GM12878 (cell line): ENCODE data around the gene UQCR10. TPM values are rescaled to one million over a fixed set of nuclear protein-coding genes. Genes with fewer than 3 reads are reported as not detected.

Experiments
- ATAC-seq: fragments of 200-7000 bp; cut with Tn5 transposase; 3 replicates; pipeline ENCODE4 v1.9.1; 2020; ENCODE audit warnings: mild to moderate bottlenecking, moderate library complexity
- BruUV-seq: library from RNA; stranded (reverse); fragments of 400-500 nt; replicated peaks from 2 replicates; lab custom pipeline; 2021; lab: Mats Ljungman, UMichigan
- CTCF ChIA-PET: fragments of 300-600 bp; sonication (Branson Sonifier 250); formaldehyde crosslinking; extraction: SDS; loops from one replicate; lab custom pipeline; 2021; ENCODE audit warnings: inconsistent platforms; lab: Yijun Ruan, JAX
- POLR2A ChIA-PET: fragments of 350-600 bp; formaldehyde crosslinking; extraction: SDS; loops from one replicate; lab custom pipeline; 2021; ENCODE audit warnings: inconsistent platforms; lab: Charles Lee
- RAD21 ChIA-PET: fragments of 300-600 bp; sonication (Branson Sonifier 250); formaldehyde crosslinking; loops from one replicate; lab custom pipeline; 2023; ENCODE audit warnings: antibody characterized with exemption; ENCODE audit not compliant: unreplicated experiment; lab: Charles Lee
- SMC1A ChIA-PET: fragments of 300-600 bp; sonication (Branson Sonifier 250); formaldehyde crosslinking; loops from one replicate; lab custom pipeline; 2023; ENCODE audit not compliant: unreplicated experiment, uncharacterized antibody; lab: Charles Lee
- DNase-seq: peaks from one replicate; pipeline ENCODE4 v3.0.0-alpha.2; 2011; ENCODE audit warnings: low read depth, low spot score
- FAIRE-seq: peaks from 3 replicates; lab custom pipeline; 2011; peaks lifted over from hg19 to GRCh38; lab: Jason Lieb, UNC
- H2AFZ ChIP-seq: 2 replicates; pipeline ENCODE4 v1.6.0; 2011; ENCODE audit warnings: low read depth, low read length, control low read depth; ENCODE audit not compliant: control insufficient read depth
- H3K27ac ChIP-seq: 2 replicates; pipeline ENCODE4 v1.5.1; 2011; ENCODE audit warnings: control low read depth; ENCODE audit not compliant: control insufficient read depth, insufficient read depth
- H3K27me3 ChIP-seq, 2 experiments: replicated peaks in 1 of 2; 2 replicates each; pipeline versions ENCODE4 v1.6.0 to v1.6.1; 2011; ENCODE audit warnings: low read length in 1 of 2; ENCODE audit not compliant: control insufficient read depth in 2 of 2, insufficient read depth in 2 of 2
- H3K36me3 ChIP-seq, 2 experiments: 2 replicates each; pipeline ENCODE4 v1.5.1; 2011; ENCODE audit warnings: low read length in 1 of 2; ENCODE audit not compliant: control insufficient read depth in 2 of 2, insufficient read depth in 2 of 2
- H3K4me1 ChIP-seq: 2 replicates; pipeline ENCODE4 v1.6.1; 2011; ENCODE audit warnings: mild to moderate bottlenecking, low read length, moderate library complexity, mixed read lengths; ENCODE audit not compliant: control insufficient read depth, insufficient read depth
- H3K4me2 ChIP-seq: 2 replicates; pipeline ENCODE4 v1.6.0; 2011; ENCODE audit warnings: control low read depth; ENCODE audit not compliant: control insufficient read depth, insufficient read depth
- H3K4me3 ChIP-seq: fragments of 200-600 bp; sonication (generic); 2 replicates; pipeline ENCODE4 v1.5.1; 2016
- H3K79me2 ChIP-seq: 2 replicates; pipeline ENCODE4 v1.6.0; 2011; ENCODE audit warnings: low read length; ENCODE audit not compliant: control insufficient read depth, insufficient read depth
- H3K9ac ChIP-seq: 2 replicates; pipeline ENCODE4 v1.8.0; 2011; ENCODE audit warnings: low read length, control low read depth, mixed read lengths; ENCODE audit not compliant: control insufficient read depth, insufficient read depth
- H3K9me3 ChIP-seq: replicated peaks from 3 replicates; pipeline ENCODE4 v1.5.1; 2011; ENCODE audit warnings: mild to moderate bottlenecking, low read length; ENCODE audit not compliant: control insufficient read depth, insufficient read depth
- H4K20me1 ChIP-seq: 2 replicates; pipeline ENCODE4 v1.6.0; 2011; ENCODE audit not compliant: control insufficient read depth, insufficient read depth
- FOS ChIP-seq: IDR thresholded peaks from 3 replicates; pipeline ENCODE4 v1.6.1; 2011; ENCODE audit warnings: borderline replicate concordance; ENCODE audit not compliant: insufficient read length; ENCODE audit errors: extremely low read depth
- IRF4 ChIP-seq: IDR thresholded peaks from 2 replicates; pipeline ENCODE4 v1.6.1; 2011; ENCODE audit warnings: low read depth, low read length
- MEF2B ChIP-seq: fragments of 450-650 bp; IDR thresholded peaks from 2 replicates; pipeline ENCODE4 v1.6.1; 2018; ENCODE audit warnings: mild to moderate bottlenecking, moderate library complexity; ENCODE audit not compliant: partially characterized antibody, poor library complexity, severe bottlenecking
- NBN ChIP-seq: fragments of 450-650 bp; IDR thresholded peaks from 2 replicates; pipeline ENCODE4 v1.6.1; 2016
- RAD21 ChIP-seq: IDR thresholded peaks from 2 replicates; pipeline ENCODE4 v1.6.1; 2011; ENCODE audit warnings: mild to moderate bottlenecking, low read depth, low read length, moderate library complexity; ENCODE audit not compliant: insufficient read depth
- WGBS: methylation state at CpG from one replicate; pipeline ENCODE4 v1.1.6; 2016; ENCODE audit warnings: low lambda C conversion rate; ENCODE audit not compliant: insufficient replicate concordance, insufficient coverage; ENCODE audit errors: missing lambda C conversion rate; 5-methylcytosine and 5-hydroxymethylcytosine counted together
- in situ Hi-C: fragments of 300-500 bp; cut with MboI; formaldehyde crosslinking; loops from 9 replicates; pipeline ENCODE4 v1.14.3; 2018; ENCODE audit warnings: mixed read lengths
- intact Hi-C: fragments of 100-400 bp; cut with micrococcal nuclease; formaldehyde crosslinking; loops from one replicate; pipeline ENCODE4 v1.14.2; 2022; ENCODE audit not compliant: unreplicated experiment
- polyA plus RNA-seq, 11 experiments: library from polyadenylated mRNA; depleted of rRNA in 4 of 11; unstranded in 6 of 11; stranded (reverse) in 5 of 11; fragments of >200 nt; fragmentation: Nextera tagmentation in 4 of 11; fragmentation: Illumina TruSeq in 1 of 11; extraction: Ambion mirVana in 4 of 11; extraction: Trizol in 1 of 11; gene quantifications; 1 replicate in 1 of 11; 2 replicates in 10 of 11; pipeline versions ENCODE4 v1.2.1 to v1.2.3, GENCODE V29; 2011 to 2016; ENCODE audit warnings: inconsistent platforms in 2 of 11, missing spikeins in 2 of 11, low read depth in 1 of 11
- total RNA-seq, 4 experiments: library from RNA; depleted of rRNA in 3 of 4; stranded (reverse); fragments of >200 nt in 3 of 4; fragmentation: Illumina TruSeq in 1 of 4; extraction: Trizol in 1 of 4; gene quantifications; 2 replicates each; pipeline versions ENCODE4 v1.2.1 to v1.2.3, GENCODE V29; 2013 to 2021
- TF ChIP-seq, protein P1 (sequence below): fragments of 150-350 bp; IDR thresholded peaks from 2 replicates; pipeline ENCODE4 v1.6.1; 2014; ENCODE audit warnings: mild to moderate bottlenecking, low read depth, low read length
- TF ChIP-seq, protein P2 (sequence below): fragments of 450-650 bp; IDR thresholded peaks from 2 replicates; pipeline ENCODE4 v1.6.1; 2017; ENCODE audit warnings: mild to moderate bottlenecking, low read depth, inconsistent platforms; ENCODE audit not compliant: poor library complexity, severe bottlenecking

UQCR10 gene
- total and polyA plus RNA-seq, 10 of the 15 experiments (the other 5 are each of a cell fraction or from before 2014, with no cell fraction given), result 144 to 1,021 (median 214) TPM

- ATAC-seq, result no peak
- no TSS peak for BruUV-seq
- RAD21 ChIA-PET, result no interaction called here
Observed at GRCh38 chr22:29817724-29818123, 50.6 kb downstream of the UQCR10 start.

More at GRCh38 chr22:29817724-29818123, 50.6 kb downstream of the UQCR10 start:
- no peak overlapping the region for H3K27ac ChIP-seq
- H3K9ac ChIP-seq, result no peak overlapping the region
- peaks cover 7% of the 10 kb centered on the region; the same call in 1 of the 2 replicates for H3K4me1 ChIP-seq
- H3K9me3 ChIP-seq, result no peaks in the 10 kb centered on the region
- 88% methylated on average over 1 of the region's 1 CpG for WGBS
- no peaks in the 10 kb centered on the region for H4K20me1 ChIP-seq
- POLR2A ChIA-PET, result no interaction called here
- H3K4me3 ChIP-seq, result no peak overlapping the region
- no peak overlapping the region for H2AFZ ChIP-seq
- intact Hi-C loops, result no loop called here
- DNase-seq (no peak), FAIRE-seq (no peak)
- in situ Hi-C loops, result no loop called here
- TF ChIP-seq MEF2B (no peak), RAD21 (no peak), IRF4 (no peak), NBN (no peak), FOS (no peak)
- TF ChIP-seq, protein P1, sequence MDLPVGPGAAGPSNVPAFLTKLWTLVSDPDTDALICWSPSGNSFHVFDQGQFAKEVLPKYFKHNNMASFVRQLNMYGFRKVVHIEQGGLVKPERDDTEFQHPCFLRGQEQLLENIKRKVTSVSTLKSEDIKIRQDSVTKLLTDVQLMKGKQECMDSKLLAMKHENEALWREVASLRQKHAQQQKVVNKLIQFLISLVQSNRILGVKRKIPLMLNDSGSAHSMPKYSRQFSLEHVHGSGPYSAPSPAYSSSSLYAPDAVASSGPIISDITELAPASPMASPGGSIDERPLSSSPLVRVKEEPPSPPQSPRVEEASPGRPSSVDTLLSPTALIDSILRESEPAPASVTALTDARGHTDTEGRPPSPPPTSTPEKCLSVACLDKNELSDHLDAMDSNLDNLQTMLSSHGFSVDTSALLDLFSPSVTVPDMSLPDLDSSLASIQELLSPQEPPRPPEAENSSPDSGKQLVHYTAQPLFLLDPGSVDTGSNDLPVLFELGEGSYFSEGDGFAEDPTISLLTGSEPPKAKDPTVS, result no peak
- TF ChIP-seq, protein P2, sequence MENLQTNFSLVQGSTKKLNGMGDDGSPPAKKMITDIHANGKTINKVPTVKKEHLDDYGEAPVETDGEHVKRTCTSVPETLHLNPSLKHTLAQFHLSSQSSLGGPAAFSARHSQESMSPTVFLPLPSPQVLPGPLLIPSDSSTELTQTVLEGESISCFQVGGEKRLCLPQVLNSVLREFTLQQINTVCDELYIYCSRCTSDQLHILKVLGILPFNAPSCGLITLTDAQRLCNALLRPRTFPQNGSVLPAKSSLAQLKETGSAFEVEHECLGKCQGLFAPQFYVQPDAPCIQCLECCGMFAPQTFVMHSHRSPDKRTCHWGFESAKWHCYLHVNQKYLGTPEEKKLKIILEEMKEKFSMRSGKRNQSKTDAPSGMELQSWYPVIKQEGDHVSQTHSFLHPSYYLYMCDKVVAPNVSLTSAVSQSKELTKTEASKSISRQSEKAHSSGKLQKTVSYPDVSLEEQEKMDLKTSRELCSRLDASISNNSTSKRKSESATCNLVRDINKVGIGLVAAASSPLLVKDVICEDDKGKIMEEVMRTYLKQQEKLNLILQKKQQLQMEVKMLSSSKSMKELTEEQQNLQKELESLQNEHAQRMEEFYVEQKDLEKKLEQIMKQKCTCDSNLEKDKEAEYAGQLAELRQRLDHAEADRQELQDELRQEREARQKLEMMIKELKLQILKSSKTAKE, result no peak
- H3K27me3 ChIP-seq, result no peaks in the 10 kb centered on the region
- H3K79me2 ChIP-seq, result no peaks in the 10 kb centered on the region
- CTCF ChIA-PET, result interaction anchor here (1.4 kb wide), 1 partner anchor 188 kb away, joined by 3 read pairs; no protein-coding TSS in a partner anchor
- no peak overlapping the region for H3K4me2 ChIP-seq
- H3K36me3 ChIP-seq, result peaks cover 7 to 45% of the 10 kb centered on the region in 2 experiments; a peak in 3 of 4 replicates
- SMC1A ChIA-PET, result no interaction called here
